ENCODE data around the gene SEMA4C.

GRCh38 chr2:96815326-96816126, 54.4 kb downstream of the SEMA4C start:
- no peak for TF ChIP-seq POLR2AphosphoS5 (IDR thresholded peaks at IDR 0.05; ENCODE audit: low read depth)
- no peak for TF ChIP-seq GABPA (IDR thresholded peaks at IDR 0.05; ENCODE audit: low read depth)
